Epithelial cell of prostate (primary cell): Measurements from ENCODE around the gene ACTA2.

Experiments
- DNase-seq: peaks from one replicate; pipeline ENCODE4 v3.0.0-alpha.2; 2011; ENCODE audit warnings: low read depth, low spot score
- H3K27ac ChIP-seq: fragments of 450-650 bp; 2 replicates; pipeline ENCODE4 v1.5.1; 2017; ENCODE audit warnings: mild to moderate bottlenecking

The ACTA2 gene

GRCh38 chr10:88926566-88927415 lies 25.8 kb downstream of the ACTA2 start:
- H3K27ac ChIP-seq = no peak overlapping the region
- no peak for DNase-seq

- H3K27ac ChIP-seq = no peak overlapping the region
- no peak for DNase-seq
Observed at GRCh38 chr10:88923520-88923919, 29.1 kb downstream of the ACTA2 start.

GRCh38 chr10:88922041-88922440 lies 30.5 kb downstream of the ACTA2 start:
- no peak overlapping the region for H3K27ac ChIP-seq
- no peak for DNase-seq

DNA sequence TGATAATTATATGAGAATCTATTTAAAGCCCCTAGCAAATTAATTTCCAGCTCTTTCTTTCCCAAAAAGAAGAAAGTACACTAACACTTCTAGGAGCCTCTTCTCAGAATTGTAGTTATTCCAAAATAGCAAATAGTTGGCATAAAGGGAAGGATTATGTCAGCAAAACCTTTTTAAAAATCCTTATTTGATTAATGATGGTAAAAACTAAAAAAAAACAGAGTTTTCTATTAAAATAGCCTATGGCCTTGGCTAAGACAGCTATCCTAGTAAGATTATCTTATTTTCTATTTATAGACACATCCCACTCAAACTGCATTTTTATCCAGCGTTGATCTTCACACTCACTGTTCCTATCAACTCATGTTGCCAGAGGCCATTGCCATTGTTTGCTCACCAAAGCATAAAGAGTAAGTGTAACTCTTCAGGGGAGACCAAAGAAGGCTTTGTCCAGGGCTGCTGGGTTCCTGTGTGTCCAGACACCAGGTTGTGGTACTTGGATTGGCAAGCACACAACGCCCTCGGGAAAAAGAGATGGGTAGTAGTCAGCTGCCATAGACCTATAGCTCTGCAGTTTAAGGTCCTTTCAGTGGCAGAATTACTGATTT lies 31.5 kb downstream of the ACTA2 start:
- H3K27ac ChIP-seq = no peak overlapping the region
- DNase-seq = no peak

DNA sequence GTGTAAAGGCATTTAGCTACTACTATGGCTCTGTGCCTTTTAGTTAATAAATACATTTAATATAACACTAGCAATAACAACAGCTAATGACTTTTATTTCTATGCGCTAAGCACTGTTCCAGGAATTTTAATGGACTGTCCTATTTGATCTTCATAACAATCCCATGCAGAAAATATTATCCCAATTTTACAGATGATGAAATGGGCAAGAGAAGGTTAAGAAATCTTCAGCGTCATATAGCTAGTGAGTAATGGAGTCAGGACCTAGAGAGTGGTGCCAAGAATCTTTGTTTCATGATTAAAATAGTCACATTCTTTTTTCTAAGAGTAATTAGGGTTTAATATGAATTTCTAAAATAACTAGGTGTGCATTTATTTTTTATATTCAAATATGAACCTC lies 32.4 kb downstream of the ACTA2 start:
- H3K27ac ChIP-seq = no peak overlapping the region
- no peak for DNase-seq

GRCh38 chr10:88919041-88919440 lies 33.5 kb downstream of the ACTA2 start:
- DNase-seq = no peak

DNA sequence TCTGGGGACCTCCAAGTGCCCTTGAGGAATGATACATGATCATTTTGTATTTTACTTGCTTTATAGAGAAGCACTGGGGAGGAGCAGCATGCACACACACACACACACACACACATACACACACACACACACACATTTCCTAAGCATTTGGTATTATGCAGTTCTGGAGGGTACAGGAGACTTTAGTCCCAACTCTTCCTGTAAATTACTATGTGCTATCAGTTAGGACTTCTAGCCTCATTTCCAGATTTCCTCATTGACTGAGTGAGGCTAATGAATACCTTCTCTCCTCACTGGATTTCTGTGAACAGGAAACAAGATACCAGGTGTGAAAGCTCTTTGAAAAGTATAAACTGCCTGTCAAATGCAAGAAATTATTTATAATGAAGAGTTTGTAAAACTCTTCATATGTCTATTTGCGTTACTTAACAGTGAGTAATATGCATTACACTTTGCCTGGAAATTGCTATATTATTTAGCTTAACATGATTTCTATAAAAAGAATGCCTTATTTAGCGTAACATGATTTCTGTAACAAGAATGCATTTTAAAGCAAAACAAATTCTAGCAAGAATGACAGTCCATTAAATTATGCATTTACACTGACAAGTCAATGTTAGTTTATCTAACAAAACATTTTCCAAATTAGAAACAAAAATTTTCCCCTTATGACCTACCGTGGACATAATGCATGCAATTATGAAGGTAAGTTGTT lies 34.2 kb downstream of the ACTA2 start:
- no peak for DNase-seq
- no peak overlapping the region for H3K27ac ChIP-seq

More at GRCh38 chr10:88919041-88919440, 33.5 kb downstream of the ACTA2 start:
- H3K27ac ChIP-seq = no peak overlapping the region

GRCh38 chr10:88916986-88917385 lies 35.6 kb downstream of the ACTA2 start:
- H3K27ac ChIP-seq = no peak overlapping the region
- no peak for DNase-seq

- DNase-seq = no peak
- H3K27ac ChIP-seq = no peak overlapping the region
Observed at GRCh38 chr10:88916231-88916630, 36.3 kb downstream of the ACTA2 start.

DNA sequence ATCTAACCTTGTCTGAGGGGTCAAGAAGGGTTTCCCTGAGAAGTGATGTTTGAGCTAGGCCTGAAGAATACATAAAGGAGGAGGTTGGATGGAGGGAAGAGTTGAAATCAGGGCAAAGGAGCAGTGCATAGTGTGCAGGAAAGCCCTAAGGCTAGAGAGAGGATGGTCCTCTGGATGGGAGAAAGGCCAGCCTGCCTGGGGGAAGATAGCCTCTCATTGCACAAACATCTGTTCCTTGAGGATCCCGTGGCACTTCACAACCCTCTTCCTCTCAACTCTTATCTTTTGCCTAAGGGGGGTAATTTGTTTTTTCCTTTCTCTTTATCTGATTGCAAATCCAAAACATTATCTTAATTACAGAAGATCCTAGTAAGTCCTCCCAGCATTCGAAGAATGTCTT lies 36.8 kb downstream of the ACTA2 start:
- DNase-seq = no peak
- H3K27ac ChIP-seq = no peak overlapping the region

DNA sequence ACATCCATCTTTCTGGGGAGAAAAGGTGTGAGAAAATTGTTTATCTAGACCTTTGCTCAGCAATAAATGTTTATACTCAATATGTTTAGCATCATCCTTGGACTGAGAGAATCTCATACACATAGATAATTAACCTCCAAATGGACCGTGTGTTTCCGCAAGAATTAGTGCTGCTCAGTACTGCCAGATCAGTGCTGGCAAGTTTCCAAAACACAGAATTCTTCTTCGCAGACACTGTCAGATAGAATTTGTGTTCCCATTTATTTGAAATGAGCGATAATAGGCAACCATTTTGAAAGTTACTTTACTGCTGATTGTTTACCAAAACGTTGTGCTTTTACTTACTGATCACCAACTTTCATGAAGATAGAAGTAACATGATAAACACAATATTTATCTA lies 38.8 kb downstream of the ACTA2 start:
- DNase-seq = no peak

DNA sequence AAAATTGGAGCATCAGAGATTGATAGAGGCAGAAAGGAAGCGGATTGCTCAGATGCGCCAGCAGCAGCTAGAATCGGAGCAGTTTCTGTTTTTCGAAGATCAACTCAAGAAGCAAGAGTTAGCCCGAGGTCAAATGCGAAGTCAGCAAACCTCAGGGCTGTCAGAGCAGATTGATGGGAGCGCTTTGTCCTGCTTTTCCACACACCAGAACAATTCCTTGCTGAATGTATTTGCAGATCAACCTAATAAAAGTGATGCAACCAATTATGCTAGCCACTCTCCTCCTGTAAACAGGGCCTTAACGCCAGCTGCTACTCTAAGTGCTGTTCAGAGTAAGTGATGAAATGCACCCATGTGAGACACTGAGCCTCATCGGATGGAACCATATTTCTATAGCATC lies 39.4 kb downstream of the ACTA2 start:
- no peak overlapping the region for H3K27ac ChIP-seq

More for the DNA sequence above, 38.8 kb downstream of the ACTA2 start:
- H3K27ac ChIP-seq = no peak overlapping the region

DNA sequence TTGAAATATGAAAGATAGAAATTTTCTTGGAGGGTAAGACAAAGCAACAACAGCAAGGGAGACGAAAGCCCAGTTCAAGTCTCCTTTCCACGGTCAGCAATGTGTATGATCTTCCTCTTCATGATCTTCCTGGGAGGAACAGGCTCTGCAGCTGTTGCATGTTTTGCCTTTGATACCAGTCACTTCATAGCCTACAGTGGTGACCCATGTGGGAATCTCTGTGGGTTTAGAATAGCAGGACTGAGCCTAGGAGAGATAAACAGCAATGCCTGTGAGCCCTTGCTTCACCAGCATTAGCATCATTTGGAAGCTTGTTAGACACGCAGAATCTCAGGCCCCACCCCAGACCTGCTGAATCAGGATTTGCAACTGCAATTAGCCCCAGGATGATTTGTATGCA lies 40.7 kb downstream of the ACTA2 start:
- DNase-seq = no peak
- no peak overlapping the region for H3K27ac ChIP-seq

More for the DNA sequence above, 39.4 kb downstream of the ACTA2 start:
- no peak for DNase-seq

GRCh38 chr10:88911116-88911515 lies 41.5 kb downstream of the ACTA2 start:
- DNase-seq = no peak
- no peak overlapping the region for H3K27ac ChIP-seq

DNA sequence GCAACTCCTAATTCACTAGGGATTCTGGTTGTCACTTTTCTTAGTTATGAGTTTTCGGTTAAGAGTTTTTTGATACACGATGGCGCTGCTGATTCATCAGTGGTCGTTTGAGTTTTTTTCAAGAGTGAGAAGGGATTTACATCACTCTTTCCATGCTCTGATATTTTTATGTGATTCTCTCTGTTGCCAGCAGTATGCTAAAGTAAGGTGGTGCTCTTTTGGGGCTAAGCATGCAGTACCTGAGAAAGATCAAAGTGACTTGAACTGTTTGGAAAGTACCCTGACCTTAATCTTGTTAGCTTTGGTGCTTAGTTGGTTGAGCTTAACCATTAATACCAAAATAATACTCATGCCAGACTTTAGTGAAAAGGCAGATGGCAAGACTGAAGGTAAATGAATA lies 44.4 kb downstream of the ACTA2 start:
- no peak for DNase-seq
- no peak overlapping the region for H3K27ac ChIP-seq

DNA sequence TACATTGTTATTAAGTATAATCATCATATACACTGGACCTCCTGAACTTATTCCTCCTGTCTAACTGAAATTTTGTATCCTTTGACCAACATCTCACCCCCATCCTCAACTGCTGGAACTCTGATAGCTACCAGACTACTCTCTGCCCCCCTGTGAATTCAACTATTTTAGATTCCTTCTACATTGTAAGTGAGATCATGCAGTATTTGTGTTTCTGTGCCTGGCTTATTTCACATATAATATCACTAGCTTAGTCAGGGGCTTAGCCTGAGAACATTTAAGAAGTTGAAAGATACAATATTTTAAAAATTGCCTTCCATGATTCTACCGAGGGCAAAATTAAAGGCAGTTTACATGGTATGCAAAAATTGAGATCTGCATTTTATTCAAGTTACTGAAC lies 45.7 kb downstream of the ACTA2 start:
- H3K27ac ChIP-seq = no peak overlapping the region
- no peak for DNase-seq

DNA sequence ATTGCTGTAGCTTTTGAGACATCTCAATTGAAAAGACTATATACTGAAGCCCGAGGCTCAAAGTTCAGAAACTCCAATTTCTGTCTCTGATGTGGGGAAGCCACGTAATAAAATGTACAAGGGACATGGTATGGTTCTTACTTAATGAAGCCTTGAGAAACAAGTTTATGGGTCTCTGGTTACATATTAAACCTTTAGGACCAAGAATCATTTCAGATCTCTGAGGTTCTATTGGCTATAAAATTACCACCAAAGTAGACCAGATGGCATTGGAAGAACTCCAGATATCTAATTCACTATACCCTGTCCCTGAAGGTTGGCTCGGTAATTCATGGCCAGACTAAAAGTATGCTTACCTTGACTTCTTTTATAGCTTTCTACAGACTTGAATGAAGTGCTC lies 48.9 kb downstream of the ACTA2 start:
- DNase-seq = no peak
- H3K27ac ChIP-seq = no peak overlapping the region

GRCh38 chr10:88901984-88902789 lies 50.4 kb downstream of the ACTA2 start:
- no peak overlapping the region for H3K27ac ChIP-seq
- DNase-seq = no peak

DNA sequence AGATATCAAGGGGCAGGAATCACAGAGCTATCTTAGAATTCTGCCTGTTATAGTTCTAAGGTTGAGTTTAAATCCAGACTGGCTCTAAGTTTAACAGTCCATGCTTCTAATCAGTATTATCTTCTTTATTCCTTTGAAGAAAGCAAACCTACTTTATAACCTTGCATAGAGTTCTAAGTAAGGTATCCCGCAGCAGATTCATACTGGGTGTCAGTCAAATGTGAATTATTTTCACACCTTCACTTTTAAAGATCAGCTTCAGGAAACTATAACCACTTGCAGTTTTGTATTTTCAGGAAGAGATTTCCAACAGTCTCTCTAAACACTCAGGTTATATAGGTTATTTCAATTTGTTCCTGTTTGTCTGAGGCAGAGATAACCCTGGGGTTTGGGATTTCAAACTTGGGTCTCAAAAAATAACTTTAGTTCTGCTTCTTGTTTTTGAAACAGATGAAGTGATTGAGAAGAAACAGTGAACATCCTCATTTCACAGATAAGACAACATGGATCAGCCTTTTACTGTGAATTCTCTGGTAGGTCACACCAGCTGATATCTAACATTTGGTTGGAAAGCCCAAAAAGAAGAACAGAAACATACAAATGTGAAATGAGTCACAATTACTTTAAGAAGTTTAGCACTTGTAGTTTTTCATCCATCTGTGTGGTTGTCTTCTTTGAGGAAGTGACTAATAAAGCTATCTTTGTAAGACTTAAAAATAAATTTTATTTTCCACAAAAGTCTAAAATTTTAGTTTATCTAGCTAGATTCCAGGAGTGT lies 51.2 kb downstream of the ACTA2 start:
- DNase-seq = no peak
- no peak overlapping the region for H3K27ac ChIP-seq

DNA sequence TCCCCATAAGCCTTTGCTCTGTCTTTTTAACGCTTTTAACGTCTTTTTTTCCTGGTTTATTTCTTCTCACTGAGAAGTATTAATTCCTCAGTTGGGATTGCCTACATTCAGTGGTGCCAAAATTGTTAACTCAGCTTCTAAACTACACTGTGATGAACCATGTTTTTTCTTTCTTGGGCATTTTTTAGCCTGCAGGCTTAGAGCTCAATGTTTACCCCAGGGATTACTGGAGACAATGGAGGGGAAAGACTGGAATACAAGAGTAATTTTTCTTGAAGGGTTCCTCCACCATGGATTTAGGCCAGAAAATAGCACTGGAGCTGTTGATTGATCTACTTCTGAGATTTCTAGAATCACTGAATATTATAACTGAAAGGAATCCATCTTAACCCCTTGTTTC lies 52.7 kb downstream of the ACTA2 start:
- DNase-seq = no peak
- H3K27ac ChIP-seq = no peak overlapping the region
